Body of pancreas (tissue), 4 donors: ENCODE data around the gene FAM89B. TPM values are rescaled to one million over a fixed set of nuclear protein-coding genes. Genes with fewer than 3 reads are reported as not detected.

Experiments
- ATAC-seq: fragments of 150-250 bp; one replicate; pipeline ENCODE4 v1.9.1; 2016
- DNase-seq, 4 donors: peaks; one replicate each; pipeline ENCODE4 v3.0.0-alpha.2; 2019
- H3K27ac ChIP-seq, 4 donors: fragments of 200-600 bp; sonication (generic); 1 replicate in 3 of 4; 2 replicates in 1 of 4; pipeline versions ENCODE4 v1.5.1 to v1.6.1; 2016 to 2019; ENCODE audit warnings: mild to moderate bottlenecking in 1 of 4, mixed read lengths in 1 of 4, moderate library complexity in 1 of 4
- H3K27me3 ChIP-seq, 2 donors: fragments of 200-600 bp; sonication (generic); one replicate each; pipeline ENCODE4 v1.6.0; 2016; ENCODE audit warnings: mild to moderate bottlenecking in 1 of 2
- H3K36me3 ChIP-seq, 2 donors: fragments of 200-600 bp; sonication (generic); replicated peaks in 1 of 2; 2 replicates each; pipeline ENCODE4 v1.5.1; 2016; ENCODE audit warnings: low read depth in 2 of 2; ENCODE audit not compliant: insufficient read depth in 1 of 2
- H3K4me1 ChIP-seq: fragments of 200-600 bp; sonication (generic); one replicate; pipeline ENCODE4 v1.6.0; 2016
- H3K4me3 ChIP-seq, 2 donors: fragments of 200-600 bp; sonication (generic); 1 replicate in 1 of 2; 2 replicates in 1 of 2; pipeline ENCODE4 v1.5.1; 2016 to 2019
- H3K9me3 ChIP-seq, 3 donors: fragments of 200-600 bp; sonication (generic); 1 replicate in 2 of 3; 2 replicates in 1 of 3; pipeline ENCODE4 v1.5.1; 2016
- CTCF ChIP-seq, 7 experiments: fragments of 450-650 bp in 4 of 7; fragments of 200-600 bp in 3 of 7; sonication (generic) in 3 of 7; IDR thresholded peaks; one replicate each; pipeline ENCODE4 v1.5.1; 2016 to 2019; ENCODE audit warnings: antibody characterized with exemption in 7 of 7
- POLR2A ChIP-seq, 3 donors: fragments of 450-650 bp; IDR thresholded peaks; one replicate each; pipeline ENCODE4 v1.6.1; 2016; ENCODE audit warnings: antibody characterized with exemption in 3 of 3, mild to moderate bottlenecking in 2 of 3
- WGBS, 2 donors: methylation state at CpG; one replicate each; pipeline ENCODE4 v1.1.5; 2017; 5-methylcytosine and 5-hydroxymethylcytosine counted together
- intact Hi-C: fragments of 100-400 bp; cut with DNase I; formaldehyde crosslinking; loops from one replicate; pipeline ENCODE4 v1.15.1; 2023
- total RNA-seq, 2 donors: library from RNA; depleted of rRNA; stranded (reverse); fragments of >200 nt; gene quantifications; one replicate each; pipeline ENCODE4 v1.1.0, GENCODE V29; 2016

The FAM89B gene
- total RNA-seq, 2 donors from 2014 or later: 44.8 to 116 TPM

GRCh38 chr11:65565624-65566453 is 6.5 kb upstream of the FAM89B start:
- Histone ChIP-seq H3K27me3 (no peaks in the 10 kb centered on the region), H3K4me1 (peaks cover 25% of the 10 kb centered on the region), H3K27ac (no peak overlapping the region), H3K4me3 (no peak overlapping the region), H3K36me3 (no peaks in the 10 kb centered on the region), H3K9me3 (no peaks in the 10 kb centered on the region)
- ATAC-seq: no peak
- no peak for DNase-seq
- 79 to 88% methylated on average over 7 of the region's 7 CpGs for WGBS, 2 donors
- intact Hi-C loops: no loop called here
- TF ChIP-seq POLR2A (IDR thresholded peaks at IDR 0.05): no peak
- TF ChIP-seq CTCF (IDR thresholded peaks at IDR 0.05): no peak

- no peaks in the 10 kb centered on the region for H3K36me3 ChIP-seq
- WGBS, 2 donors: 5 to 6% methylated on average over 22 to 28 of the region's 28 CpGs
- H3K9me3 ChIP-seq: no peaks in the 10 kb centered on the region
- H3K27me3 ChIP-seq: no peaks in the 10 kb centered on the region
- ATAC-seq (no peak), DNase-seq (peak in 1 of 4 donors; percentile 7)
- peak overlapping the region; percentile 71 to 77 for H3K4me3 ChIP-seq
- intact Hi-C loops: no loop called here
- TF ChIP-seq CTCF (IDR thresholded peaks at IDR 0.05) (no peak), POLR2A (IDR thresholded peaks at IDR 0.05) (no peak)
- peaks cover 51% of the 10 kb centered on the region for H3K4me1 ChIP-seq
- peak overlapping the region; percentile 72 to 94 (median 90) for H3K27ac ChIP-seq
Measured at GRCh38 chr11:65569164-65569972, 3.0 kb upstream of the FAM89B start.

GRCh38 chr11:65569973-65570918 is 2.1 kb upstream of the FAM89B start, which contains the start of gene ZNRD2:
Gene ZNRD2, plus strand, starts transcription at chr11:65570477. Its CDS starts 15 bp downstream, at chr11:65570492.
- Histone ChIP-seq H3K4me1 (peaks cover 60% of the 10 kb centered on the region), H3K27me3 (no peaks in the 10 kb centered on the region), H3K27ac (peak within 1 kb of the TSS; percentile 72 to 94 (median 90)), H3K36me3 (no peaks in the 10 kb centered on the region), H3K9me3 (no peaks in the 10 kb centered on the region), H3K4me3 (peak within 1 kb of the TSS; percentile 71 to 77)
- intact Hi-C loops: no loop called here
- DNase-seq (peak; percentile 96 to 98 (median 98)), ATAC-seq (peak; percentile 81)
- 0% methylated on average over 2 to 88 of the region's 89 CpGs for WGBS, 2 donors
- TF ChIP-seq POLR2A (IDR thresholded peaks at IDR 0.05) (peak; percentile 33 to 82 (median 73)), CTCF (IDR thresholded peaks at IDR 0.05) (peak in 6 of 7 experiments; percentile 9 to 62 (median 52))

- Histone ChIP-seq H3K9me3 (no peaks in the 10 kb centered on the region), H3K36me3 (no peaks in the 10 kb centered on the region), H3K27ac (peak overlapping the region; percentile 72 to 94 (median 86)), H3K4me3 (no peak overlapping the region), H3K27me3 (no peaks in the 10 kb centered on the region), H3K4me1 (peaks cover 69% of the 10 kb centered on the region)
- DNase-seq (peak in 3 of 4 donors; percentile 59 to 71 (median 65)), ATAC-seq (no peak)
- WGBS, 2 donors: 21 to 31% methylated on average over 9 of the region's 9 CpGs
- intact Hi-C loops: no loop called here
- TF ChIP-seq CTCF (IDR thresholded peaks at IDR 0.05) (no peak), POLR2A (IDR thresholded peaks at IDR 0.05) (no peak)
Measured at GRCh38 chr11:65571420-65571819, 918 bp upstream of the FAM89B start.
